Fibroblast of mammary gland (primary cell): ENCODE data around the gene LPIN1.
A peak's percentile ranks its signal among the peaks of the same experiment; 100 is the strongest.

Experiments used
- DNase-seq: peaks from one replicate; pipeline ENCODE4 v3.0.0-alpha.2; 2010; ENCODE audit warnings: low read depth
- H3K4me3 ChIP-seq: 2 replicates; pipeline ENCODE4 v1.5.1; 2011; ENCODE audit warnings: low read depth, mild to moderate bottlenecking, low read length, moderate library complexity; ENCODE audit not compliant: control insufficient read depth
- TF ChIP-seq, protein P1 (sequence below): conservative IDR thresholded peaks from 2 replicates; pipeline ENCODE4 v1.5.1; 2011; ENCODE audit warnings: low read depth, low read length, inconsistent platforms; ENCODE audit not compliant: control insufficient read depth, insufficient read depth

Gene LPIN1

DNA sequence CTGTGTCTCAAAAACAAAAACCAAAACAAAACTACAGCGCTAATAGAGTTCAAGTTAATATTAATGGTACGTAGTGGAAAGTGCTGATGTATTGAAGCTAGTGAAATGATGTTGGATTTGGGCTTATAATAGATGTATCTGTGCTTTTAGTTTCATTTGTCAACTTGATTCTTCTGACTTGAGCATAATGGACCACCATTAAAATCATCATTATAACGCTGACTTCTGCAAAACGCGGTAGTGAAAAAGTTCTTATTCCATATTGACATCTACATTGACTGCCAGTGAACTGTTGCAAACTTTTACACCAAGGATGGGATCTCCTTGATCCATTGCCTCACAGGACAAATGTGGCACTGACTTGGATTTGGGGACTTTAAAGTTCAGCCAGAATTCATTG is 85.0 kb downstream of the LPIN1 start:
- no peak overlapping the region for H3K4me3 ChIP-seq
- no peak for DNase-seq
- TF ChIP-seq, protein P1, sequence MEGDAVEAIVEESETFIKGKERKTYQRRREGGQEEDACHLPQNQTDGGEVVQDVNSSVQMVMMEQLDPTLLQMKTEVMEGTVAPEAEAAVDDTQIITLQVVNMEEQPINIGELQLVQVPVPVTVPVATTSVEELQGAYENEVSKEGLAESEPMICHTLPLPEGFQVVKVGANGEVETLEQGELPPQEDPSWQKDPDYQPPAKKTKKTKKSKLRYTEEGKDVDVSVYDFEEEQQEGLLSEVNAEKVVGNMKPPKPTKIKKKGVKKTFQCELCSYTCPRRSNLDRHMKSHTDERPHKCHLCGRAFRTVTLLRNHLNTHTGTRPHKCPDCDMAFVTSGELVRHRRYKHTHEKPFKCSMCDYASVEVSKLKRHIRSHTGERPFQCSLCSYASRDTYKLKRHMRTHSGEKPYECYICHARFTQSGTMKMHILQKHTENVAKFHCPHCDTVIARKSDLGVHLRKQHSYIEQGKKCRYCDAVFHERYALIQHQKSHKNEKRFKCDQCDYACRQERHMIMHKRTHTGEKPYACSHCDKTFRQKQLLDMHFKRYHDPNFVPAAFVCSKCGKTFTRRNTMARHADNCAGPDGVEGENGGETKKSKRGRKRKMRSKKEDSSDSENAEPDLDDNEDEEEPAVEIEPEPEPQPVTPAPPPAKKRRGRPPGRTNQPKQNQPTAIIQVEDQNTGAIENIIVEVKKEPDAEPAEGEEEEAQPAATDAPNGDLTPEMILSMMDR: no peak

DNA sequence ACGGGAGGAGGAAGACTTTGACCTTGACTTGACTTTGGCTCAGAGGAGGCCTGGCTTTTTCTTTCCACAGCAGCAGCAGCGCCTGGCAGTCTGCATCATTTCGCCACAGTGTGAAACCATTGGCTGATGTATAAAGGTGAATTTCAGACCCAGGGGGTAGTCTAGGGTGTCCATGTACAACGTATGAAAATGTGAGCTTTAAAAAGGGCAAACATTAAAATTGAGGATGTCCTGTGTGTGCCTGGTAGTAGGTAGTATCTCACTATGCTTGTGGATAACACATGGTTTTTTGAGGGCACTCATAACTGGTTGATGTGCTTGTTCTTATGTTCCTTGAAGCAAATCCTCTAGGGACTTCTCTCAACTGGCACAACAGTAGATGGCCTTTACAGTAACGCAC is 86.1 kb downstream of the LPIN1 start:
- DNase-seq: no peak
- TF ChIP-seq, protein P1: no peak
- H3K4me3 ChIP-seq: no peak overlapping the region

DNA sequence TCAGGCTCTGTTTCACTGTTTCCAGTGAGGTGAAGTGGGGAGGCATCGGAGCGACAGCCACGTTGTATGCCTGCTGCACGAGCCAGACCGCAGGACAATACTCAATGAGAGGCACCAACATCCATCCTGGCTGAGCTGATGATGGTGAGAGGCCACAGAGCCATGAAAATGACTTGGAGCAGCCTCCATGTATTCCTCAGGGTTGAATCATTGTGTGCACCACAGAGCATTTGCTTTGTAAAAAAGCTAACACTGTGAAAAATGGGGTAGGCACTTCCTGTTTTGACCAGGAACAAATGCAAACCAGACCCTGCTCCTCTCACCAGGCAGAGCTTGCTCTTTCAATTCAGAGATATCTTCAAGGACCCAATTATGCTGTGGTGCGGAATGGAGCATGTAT is 87.2 kb downstream of the LPIN1 start:
- no peak overlapping the region for H3K4me3 ChIP-seq
- DNase-seq: peak; percentile 69
- TF ChIP-seq, protein P1: no peak

DNA sequence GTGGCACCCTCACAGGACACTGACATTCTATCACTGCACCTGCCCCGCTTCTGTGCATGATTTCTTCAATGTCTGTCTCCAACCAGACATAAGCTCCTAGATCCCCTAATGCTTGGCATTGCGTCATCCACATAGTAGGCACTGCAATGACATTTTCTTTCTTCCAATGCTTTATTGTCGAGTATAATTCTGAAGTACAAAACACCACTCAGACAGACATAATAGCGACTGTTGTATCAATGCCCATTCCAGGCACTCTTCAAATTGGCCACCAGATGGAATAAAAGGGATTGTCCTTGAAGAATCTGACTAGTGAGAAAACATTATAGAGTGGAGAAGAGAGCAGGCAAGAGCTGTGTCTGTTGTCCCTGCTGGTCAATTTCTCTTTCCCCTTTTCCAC is 89.0 kb downstream of the LPIN1 start:
- peak; percentile 23 for DNase-seq
- TF ChIP-seq, protein P1: peak; percentile 36
- H3K4me3 ChIP-seq: no peak overlapping the region

DNA sequence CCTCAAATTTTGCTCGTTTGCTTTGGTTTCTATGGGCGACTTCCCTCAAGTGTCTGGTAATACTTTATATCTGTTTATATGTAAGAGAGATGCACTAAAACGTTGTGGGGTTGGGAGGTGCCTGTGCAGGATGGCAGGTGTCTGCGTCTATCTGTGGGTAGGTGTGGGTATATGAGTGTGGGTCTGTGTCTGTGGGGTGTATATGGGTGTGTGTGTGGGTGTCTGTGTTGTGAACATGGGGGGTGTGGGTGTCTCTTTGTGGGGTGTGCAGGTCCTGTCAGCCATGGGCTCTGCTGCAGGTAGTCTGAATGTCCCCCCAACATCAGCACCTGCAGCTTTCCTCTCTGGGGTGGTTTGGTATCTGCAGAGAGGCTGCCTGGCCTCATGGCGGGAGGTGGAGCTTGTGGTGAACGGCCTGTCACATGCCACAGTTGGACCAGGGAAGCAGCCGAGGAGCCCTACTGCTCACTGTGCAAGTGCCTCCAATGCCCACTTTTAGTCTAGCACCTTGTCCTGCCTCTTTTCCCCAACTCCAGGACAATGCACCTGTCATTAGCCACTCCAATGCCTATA is 90.3 kb downstream of the LPIN1 start:
- TF ChIP-seq, protein P1: no peak
- no peak overlapping the region for H3K4me3 ChIP-seq
- no peak for DNase-seq

DNA sequence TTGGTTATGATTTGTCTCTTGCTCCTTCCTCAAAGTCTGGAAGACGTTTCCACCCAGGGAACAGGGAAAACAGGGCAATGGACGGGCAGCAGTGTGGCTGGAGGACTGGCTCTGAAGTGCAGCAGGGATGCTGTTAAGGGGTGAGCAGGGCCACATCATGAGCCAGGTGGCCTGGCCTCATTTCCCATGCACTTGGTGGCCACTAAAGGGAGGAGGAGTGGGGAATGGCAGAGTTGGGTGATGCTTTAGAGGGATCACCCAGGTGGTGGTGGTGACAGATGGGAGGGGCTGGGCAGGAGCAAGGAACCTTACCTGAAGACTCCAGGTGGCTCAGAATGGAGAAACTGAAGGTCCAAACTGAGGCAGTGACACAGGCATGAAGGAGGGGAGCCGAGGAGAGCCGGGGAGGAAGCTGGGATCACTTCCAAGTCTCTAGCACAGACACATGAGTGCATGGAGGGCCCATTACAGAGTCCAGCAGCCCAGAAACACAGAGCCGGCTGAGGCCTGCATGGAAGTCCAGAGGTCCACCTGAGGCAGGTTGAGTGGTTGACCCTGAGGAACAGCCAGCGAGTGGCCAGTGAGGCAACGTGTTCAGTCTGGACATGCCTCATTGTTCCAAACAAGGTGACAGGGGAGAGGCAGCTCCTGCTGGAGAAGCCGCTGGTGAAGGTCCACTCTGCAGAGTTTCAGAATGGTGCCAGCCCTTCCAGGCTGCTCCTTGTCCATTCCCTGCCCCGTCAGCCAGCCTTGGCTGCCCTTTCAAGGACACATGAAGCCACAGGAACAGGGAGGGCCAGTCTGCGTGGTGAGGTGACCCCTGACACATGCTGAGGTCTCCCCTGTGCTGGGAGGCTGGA is 91.7 kb downstream of the LPIN1 start:
- TF ChIP-seq, protein P1: no peak
- DNase-seq: no peak
- H3K4me3 ChIP-seq: no peak overlapping the region
